ENCODE results near the gene GRIFIN. TPM values are rescaled to one million over a fixed set of nuclear protein-coding genes. Genes with fewer than 3 reads are reported as not detected.

The GRIFIN gene
- total RNA-seq, 1 donor from 2014 or later, result not detected

GRCh38 chr7:2450198-2451107 is 25.7 kb downstream of the GRIFIN start:
- Mint-ChIP-seq H3K27me3 (ENCODE audit: low read depth) (peaks cover 4% of the 10 kb centered on the region), H3K9me3 (no peaks in the 10 kb centered on the region), H3K4me3 (ENCODE audit: low read depth) (no peak overlapping the region), H3K27ac (no peak overlapping the region), H3K36me3 (ENCODE audit: low read depth) (no peaks in the 10 kb centered on the region), H3K4me1 (ENCODE audit: low read depth) (peaks cover 3% of the 10 kb centered on the region)
- DNase-seq (ENCODE audit: low spot score), result no peak
- intact Hi-C loops (cut with micrococcal nuclease), result loop anchor here (1.0 to 10.0 kb wide), 3 partner anchors 19 to 234 kb away; partner anchors contain the start of gene AMZ1

- no peaks in the 10 kb centered on the region for H3K9me3 Mint-ChIP-seq
- peaks cover 1% of the 10 kb centered on the region for H3K27me3 Mint-ChIP-seq (ENCODE audit: low read depth)
- no peak overlapping the region for H3K4me3 Mint-ChIP-seq (ENCODE audit: low read depth)
- H3K27ac Mint-ChIP-seq, result no peak overlapping the region
- intact Hi-C loops (cut with micrococcal nuclease), result no loop called here
- H3K4me1 Mint-ChIP-seq (ENCODE audit: low read depth), result no peaks in the 10 kb centered on the region
- H3K36me3 Mint-ChIP-seq (ENCODE audit: low read depth), result peaks cover 5% of the 10 kb centered on the region
- no peak for DNase-seq (ENCODE audit: low spot score)
These were observed 29.5 kb downstream of the GRIFIN start for GRCh38 chr7:2446676-2447075.

DNA sequence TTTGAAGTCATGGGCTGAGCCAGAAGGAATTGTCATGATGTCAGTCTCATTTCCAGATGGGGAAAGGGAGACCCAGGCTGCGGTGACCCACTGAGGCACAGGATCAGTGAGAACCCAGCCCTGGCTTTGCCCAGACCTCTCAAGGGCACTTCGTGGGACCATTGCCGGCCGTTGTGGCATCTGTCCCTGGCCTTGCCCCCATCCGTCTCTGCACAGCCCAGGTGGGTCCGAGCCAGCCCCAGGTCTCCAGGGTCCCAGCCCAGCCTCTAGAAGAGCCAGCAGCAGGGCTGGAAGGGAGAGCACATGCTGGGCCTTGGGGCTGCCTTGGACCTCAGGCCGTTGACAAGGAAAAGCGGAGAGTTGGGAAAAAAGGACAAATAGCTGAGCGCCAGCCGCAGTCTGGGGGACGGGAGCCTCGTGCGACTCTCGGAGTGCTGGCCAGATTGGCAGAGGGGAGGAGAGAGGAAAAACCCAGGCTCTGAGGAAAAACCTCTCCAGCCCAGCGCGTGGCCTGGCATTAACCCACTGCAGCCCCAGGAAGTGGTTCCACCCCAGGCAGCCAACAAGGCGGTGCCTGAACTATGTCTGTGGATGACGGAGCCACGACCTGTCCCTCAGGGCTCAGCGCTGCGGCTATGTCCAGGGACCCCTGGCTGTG is 30.2 kb downstream of the GRIFIN start:
- Mint-ChIP-seq H3K4me1 (ENCODE audit: low read depth) (no peaks in the 10 kb centered on the region), H3K36me3 (ENCODE audit: low read depth) (peaks cover 5% of the 10 kb centered on the region), H3K4me3 (ENCODE audit: low read depth) (no peak overlapping the region), H3K9me3 (no peaks in the 10 kb centered on the region), H3K27ac (no peak overlapping the region), H3K27me3 (ENCODE audit: low read depth) (no peaks in the 10 kb centered on the region)
- no peak for DNase-seq (ENCODE audit: low spot score)
- intact Hi-C loops (cut with micrococcal nuclease), result no loop called here

GRCh38 chr7:2445047-2445446 is 31.2 kb downstream of the GRIFIN start:
- no peak overlapping the region for H3K4me3 Mint-ChIP-seq (ENCODE audit: low read depth)
- intact Hi-C loops (cut with micrococcal nuclease), result no loop called here
- no peak for DNase-seq (ENCODE audit: low spot score)
- H3K36me3 Mint-ChIP-seq (ENCODE audit: low read depth), result peaks cover 7% of the 10 kb centered on the region
- H3K27ac Mint-ChIP-seq, result no peak overlapping the region
- no peaks in the 10 kb centered on the region for H3K9me3 Mint-ChIP-seq
- H3K4me1 Mint-ChIP-seq (ENCODE audit: low read depth), result no peaks in the 10 kb centered on the region
- H3K27me3 Mint-ChIP-seq (ENCODE audit: low read depth), result no peaks in the 10 kb centered on the region

GRCh38 chr7:2444476-2444875 is 31.7 kb downstream of the GRIFIN start:
- no peak for DNase-seq (ENCODE audit: low spot score)
- intact Hi-C loops (cut with micrococcal nuclease), result no loop called here
- no peaks in the 10 kb centered on the region for H3K9me3 Mint-ChIP-seq
- no peaks in the 10 kb centered on the region for H3K4me1 Mint-ChIP-seq (ENCODE audit: low read depth)
- H3K27ac Mint-ChIP-seq, result no peak overlapping the region
- H3K36me3 Mint-ChIP-seq (ENCODE audit: low read depth), result peaks cover 8% of the 10 kb centered on the region
- no peak overlapping the region for H3K4me3 Mint-ChIP-seq (ENCODE audit: low read depth)
- H3K27me3 Mint-ChIP-seq (ENCODE audit: low read depth), result no peaks in the 10 kb centered on the region

DNA sequence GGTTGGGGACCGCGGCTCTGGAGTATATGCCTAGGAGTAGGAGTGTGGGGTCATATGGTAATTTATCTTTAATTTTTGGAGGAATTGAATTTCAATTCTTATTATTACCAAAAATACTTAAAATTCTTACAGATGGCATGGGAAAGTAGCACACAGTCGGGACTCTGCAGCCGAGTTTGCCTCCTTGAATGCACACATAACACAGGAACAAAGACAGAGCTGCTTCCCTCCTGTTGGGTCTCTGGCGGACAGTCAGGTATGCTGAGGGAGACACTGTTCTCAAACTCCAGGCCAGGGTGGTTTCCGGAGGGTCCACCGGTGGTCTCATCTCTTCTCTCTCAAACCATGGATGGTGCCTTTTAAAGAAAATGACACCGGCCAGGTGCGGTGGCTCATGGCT is 32.7 kb downstream of the GRIFIN start:
- Mint-ChIP-seq H3K27me3 (ENCODE audit: low read depth) (no peaks in the 10 kb centered on the region), H3K9me3 (no peaks in the 10 kb centered on the region), H3K4me3 (ENCODE audit: low read depth) (no peak overlapping the region), H3K4me1 (ENCODE audit: low read depth) (no peaks in the 10 kb centered on the region), H3K36me3 (ENCODE audit: low read depth) (peaks cover 8% of the 10 kb centered on the region), H3K27ac (no peak overlapping the region)
- intact Hi-C loops (cut with micrococcal nuclease), result no loop called here
- DNase-seq (ENCODE audit: low spot score), result no peak

- Mint-ChIP-seq H3K9me3 (no peaks in the 10 kb centered on the region), H3K36me3 (ENCODE audit: low read depth) (peaks cover 11% of the 10 kb centered on the region), H3K4me3 (ENCODE audit: low read depth) (no peak overlapping the region), H3K27ac (no peak overlapping the region), H3K4me1 (ENCODE audit: low read depth) (no peaks in the 10 kb centered on the region), H3K27me3 (ENCODE audit: low read depth) (no peaks in the 10 kb centered on the region)
- intact Hi-C loops (cut with micrococcal nuclease), result no loop called here
- DNase-seq (ENCODE audit: low spot score), result no peak
These were observed 34.7 kb downstream of the GRIFIN start for GRCh38 chr7:2441430-2442058.

GRCh38 chr7:2440608-2441245 is 35.5 kb downstream of the GRIFIN start:
- peaks cover 13% of the 10 kb centered on the region for H3K36me3 Mint-ChIP-seq (ENCODE audit: low read depth)
- H3K27me3 Mint-ChIP-seq (ENCODE audit: low read depth), result no peaks in the 10 kb centered on the region
- no peaks in the 10 kb centered on the region for H3K4me1 Mint-ChIP-seq (ENCODE audit: low read depth)
- DNase-seq (ENCODE audit: low spot score), result no peak
- no peaks in the 10 kb centered on the region for H3K9me3 Mint-ChIP-seq
- H3K27ac Mint-ChIP-seq, result no peak overlapping the region
- intact Hi-C loops (cut with micrococcal nuclease), result no loop called here
- no peak overlapping the region for H3K4me3 Mint-ChIP-seq (ENCODE audit: low read depth)

GRCh38 chr7:2438775-2439174 is 37.4 kb downstream of the GRIFIN start:
- Mint-ChIP-seq H3K27me3 (ENCODE audit: low read depth) (no peaks in the 10 kb centered on the region), H3K4me3 (ENCODE audit: low read depth) (no peak overlapping the region), H3K27ac (no peak overlapping the region), H3K9me3 (no peaks in the 10 kb centered on the region), H3K4me1 (ENCODE audit: low read depth) (no peaks in the 10 kb centered on the region), H3K36me3 (ENCODE audit: low read depth) (peaks cover 25% of the 10 kb centered on the region)
- intact Hi-C loops (cut with micrococcal nuclease), result no loop called here
- no peak for DNase-seq (ENCODE audit: low spot score)

DNA sequence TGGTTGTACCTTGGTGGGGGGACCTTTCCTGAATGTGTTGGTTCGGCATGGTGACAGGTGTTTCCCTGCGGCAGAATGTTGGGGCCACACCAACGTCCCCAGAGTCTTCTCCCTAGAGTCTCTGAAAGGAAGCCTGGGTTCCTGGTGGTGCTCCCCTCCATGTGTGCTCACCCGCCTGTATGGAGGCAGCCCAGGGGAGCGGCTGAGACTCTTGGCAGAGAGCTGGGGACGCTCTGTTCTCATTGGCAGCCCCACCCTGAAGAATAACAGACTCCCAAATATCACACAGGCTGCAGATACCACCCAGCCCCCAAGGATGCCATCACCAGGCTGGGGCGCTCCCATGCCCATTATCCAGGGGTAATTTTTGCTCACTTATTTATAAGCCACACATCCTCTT is 38.0 kb downstream of the GRIFIN start:
- Mint-ChIP-seq H3K9me3 (no peaks in the 10 kb centered on the region), H3K4me1 (ENCODE audit: low read depth) (no peaks in the 10 kb centered on the region), H3K27ac (no peak overlapping the region), H3K27me3 (ENCODE audit: low read depth) (no peaks in the 10 kb centered on the region), H3K36me3 (ENCODE audit: low read depth) (peaks cover 31% of the 10 kb centered on the region), H3K4me3 (ENCODE audit: low read depth) (no peak overlapping the region)
- DNase-seq (ENCODE audit: low spot score), result no peak
- intact Hi-C loops (cut with micrococcal nuclease), result no loop called here

- no peaks in the 10 kb centered on the region for H3K27me3 Mint-ChIP-seq (ENCODE audit: low read depth)
- H3K36me3 Mint-ChIP-seq (ENCODE audit: low read depth), result peaks cover 33% of the 10 kb centered on the region
- intact Hi-C loops (cut with micrococcal nuclease), result no loop called here
These were observed 38.6 kb downstream of the GRIFIN start for GRCh38 chr7:2437537-2438148.

DNA sequence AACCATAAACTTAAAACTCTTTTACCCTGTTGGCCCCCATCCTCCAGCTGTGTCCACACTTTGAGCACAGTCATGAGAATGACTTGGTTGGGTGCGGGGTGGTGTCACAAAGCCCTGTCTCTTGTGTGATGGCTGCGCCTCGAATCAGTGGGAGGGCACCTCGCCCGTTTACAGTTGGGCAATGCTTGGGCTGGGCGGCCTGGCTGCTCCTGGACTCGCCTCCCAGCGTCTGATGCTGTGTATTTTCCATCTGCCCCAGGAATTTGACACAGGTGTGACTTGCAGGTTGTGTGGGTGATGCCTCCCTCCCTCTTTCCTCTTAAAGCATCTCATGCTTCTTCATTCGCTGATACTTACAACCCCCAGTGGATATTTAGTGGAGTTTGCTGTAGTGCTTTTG is 39.1 kb downstream of the GRIFIN start:
- no peaks in the 10 kb centered on the region for H3K27me3 Mint-ChIP-seq (ENCODE audit: low read depth)
- intact Hi-C loops (cut with micrococcal nuclease), result no loop called here
- no peaks in the 10 kb centered on the region for H3K4me1 Mint-ChIP-seq (ENCODE audit: low read depth)
- no peak for DNase-seq (ENCODE audit: low spot score)
- H3K27ac Mint-ChIP-seq, result no peak overlapping the region
- H3K9me3 Mint-ChIP-seq, result no peaks in the 10 kb centered on the region
- H3K36me3 Mint-ChIP-seq (ENCODE audit: low read depth), result peaks cover 35% of the 10 kb centered on the region
- H3K4me3 Mint-ChIP-seq (ENCODE audit: low read depth), result no peak overlapping the region

More at GRCh38 chr7:2437537-2438148, 38.6 kb downstream of the GRIFIN start:
- Mint-ChIP-seq H3K4me1 (ENCODE audit: low read depth) (no peaks in the 10 kb centered on the region), H3K27ac (no peak overlapping the region), H3K9me3 (no peaks in the 10 kb centered on the region), H3K4me3 (ENCODE audit: low read depth) (no peak overlapping the region)
- DNase-seq (ENCODE audit: low spot score), result no peak

Data from activated T-helper 2 cell treated with anti-CD3 and anti-CD28 coated beads, Interferon-gamma antibody, Interleukin-2, Interleukin-4, amounts not matched to agents 10 μg/mL and 5 μg/mL and 100 μg/mL, durations not matched to agents 14 hours and 24 hours and 36 hours (primary cell).